HG03196 (cell line): ENCODE measurements around the gene ATP6V0B.

Experiments used
- ATAC-seq: cut with Tn5 transposase; IDR thresholded peaks from one replicate; pipeline ENCODE4 v1.9.1; 2021; ENCODE audit not compliant: unreplicated experiment

Gene ATP6V0B

DNA sequence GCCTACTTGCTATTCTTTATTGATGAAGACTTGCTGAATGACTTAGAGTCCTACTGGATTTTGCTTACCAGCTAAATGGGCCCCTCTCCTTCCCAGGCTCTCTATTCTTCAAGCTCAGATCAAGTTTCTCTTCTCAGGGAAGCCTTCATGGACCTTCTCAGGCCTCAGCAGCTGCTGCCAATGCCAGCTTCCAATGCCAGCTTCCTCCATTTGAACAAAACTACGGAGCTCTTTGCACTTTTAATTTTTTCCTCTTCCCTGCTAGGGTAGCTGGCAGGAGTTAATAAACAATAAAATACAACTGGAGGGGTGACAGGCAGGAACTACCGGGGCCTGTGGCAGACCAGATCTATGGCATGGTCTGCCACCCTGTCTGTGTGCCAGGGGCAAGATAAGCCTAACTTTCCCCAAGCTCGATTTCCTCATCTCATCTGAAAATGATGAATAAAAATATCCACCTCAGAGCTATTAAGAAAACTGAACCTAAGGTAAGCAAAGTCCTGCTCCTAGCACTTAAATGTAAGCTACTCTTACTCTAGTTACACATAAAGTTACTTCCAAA lies 29.0 kb upstream of the ATP6V0B start:
- no peak for ATAC-seq

DNA sequence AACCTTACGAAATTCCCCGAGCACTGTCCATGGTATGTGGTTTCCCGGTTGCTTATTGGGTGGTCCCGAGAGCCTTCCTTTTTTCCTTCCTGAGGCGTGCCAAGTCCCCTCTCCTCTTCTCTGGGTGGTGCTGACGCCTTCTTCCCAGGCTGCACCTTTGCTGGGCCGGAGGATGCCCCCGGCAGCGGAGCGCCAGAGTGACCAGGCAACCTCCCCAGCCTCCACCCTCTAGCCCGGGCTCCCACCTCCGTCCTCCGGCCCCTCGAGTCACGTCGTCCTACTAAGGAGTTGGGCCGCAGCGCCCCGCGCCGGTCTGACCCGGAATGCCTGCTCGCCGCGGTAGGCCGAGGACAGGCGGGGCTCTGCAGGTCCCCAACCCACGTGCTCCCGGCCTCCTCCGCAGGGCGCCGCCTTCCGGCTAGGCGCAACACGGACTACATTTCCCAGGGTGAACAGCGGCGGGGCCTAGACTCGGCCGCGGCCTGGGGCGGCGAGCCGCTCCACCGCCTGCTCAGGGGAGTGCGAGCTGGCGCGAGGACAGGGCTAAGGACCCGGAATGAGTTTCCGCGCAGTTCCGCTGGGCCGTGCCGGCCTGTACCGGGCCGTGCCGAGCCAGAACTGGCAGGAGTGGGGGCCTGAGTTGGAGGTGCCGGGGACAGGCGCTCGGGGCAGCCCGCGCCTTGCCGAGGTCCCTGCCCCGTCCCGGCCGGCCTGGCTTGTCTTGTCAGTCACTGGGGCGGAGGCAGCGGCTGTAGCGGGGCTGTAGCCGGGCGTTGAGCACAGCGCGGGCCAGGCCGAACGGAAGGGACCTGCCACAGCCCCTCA lies 28.3 kb upstream of the ATP6V0B start, which contains the start of gene IPO13:
IPO13 (plus strand) TSS at position 715 of the 825 bp plus-strand sequence. CDS start 651 bp downstream, outside the sequence.
- ATAC-seq, result peak; percentile 89

DNA sequence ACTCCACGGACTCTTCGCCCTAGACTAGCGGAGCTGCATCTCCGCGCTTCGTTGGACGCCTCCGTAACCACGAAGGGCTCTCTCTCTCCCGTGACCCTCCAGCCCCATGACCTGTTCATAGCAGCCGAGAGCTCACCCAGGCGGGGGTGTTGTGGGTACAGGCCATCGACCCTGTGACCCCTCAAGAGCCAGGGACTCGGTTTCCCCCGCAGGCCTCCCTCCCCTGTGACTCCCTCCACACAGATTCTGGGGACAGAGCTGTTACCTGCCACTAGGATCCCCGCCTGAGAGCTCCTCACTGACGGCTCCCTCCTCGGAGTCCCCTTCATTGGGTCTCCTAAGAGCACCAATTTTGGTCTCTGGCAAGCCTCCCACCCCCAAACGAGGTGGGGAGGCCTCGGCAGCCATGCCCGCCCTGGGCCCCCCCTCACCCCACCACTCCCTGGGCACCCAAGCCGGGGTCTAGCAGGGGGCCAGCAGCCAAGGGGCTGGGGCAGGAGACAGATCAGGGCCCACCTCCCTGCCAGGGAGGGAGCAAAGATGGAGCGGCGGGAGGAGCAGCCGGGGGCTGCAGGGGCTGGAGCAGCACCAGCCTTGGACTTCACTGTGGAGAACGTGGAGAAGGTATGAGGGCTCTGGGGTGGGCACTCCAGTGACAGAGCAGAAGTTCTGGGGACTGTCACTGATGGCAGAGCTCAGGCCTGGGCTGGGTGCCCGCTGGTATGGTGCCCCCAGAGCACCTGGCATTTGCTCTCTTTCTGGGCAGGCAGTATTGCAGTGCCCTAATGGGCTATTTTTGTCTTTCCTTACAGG lies 27.5 kb upstream of the ATP6V0B start:
- ATAC-seq, result peak; percentile 3

DNA sequence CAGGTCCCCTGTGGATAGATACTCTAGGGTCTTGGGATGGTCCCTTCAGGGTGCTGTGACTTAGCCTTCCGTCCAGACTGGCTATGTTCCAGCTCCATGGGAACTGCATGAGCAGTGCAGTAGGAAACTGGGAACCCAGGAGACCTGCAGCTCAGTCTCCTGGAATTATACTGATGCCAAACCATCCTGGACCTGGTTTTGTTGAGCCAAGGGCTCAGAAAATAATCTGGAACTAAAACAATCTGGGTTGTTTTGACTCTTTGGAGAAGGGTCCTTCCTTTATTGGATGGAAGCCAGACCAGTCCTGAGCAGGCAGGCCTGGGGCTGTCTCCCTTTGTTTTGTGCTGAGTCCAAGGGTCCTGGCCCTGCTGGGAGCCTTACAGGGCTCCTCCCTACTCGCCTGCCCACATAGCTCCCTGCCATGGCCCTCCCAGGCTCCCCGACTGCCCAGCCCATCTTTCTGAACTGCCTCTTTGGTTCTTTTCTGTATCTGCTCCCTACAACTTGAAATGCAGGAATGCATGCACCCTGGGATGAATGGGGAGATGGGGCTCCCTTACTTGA lies 26.8 kb upstream of the ATP6V0B start:
- no peak for ATAC-seq

DNA sequence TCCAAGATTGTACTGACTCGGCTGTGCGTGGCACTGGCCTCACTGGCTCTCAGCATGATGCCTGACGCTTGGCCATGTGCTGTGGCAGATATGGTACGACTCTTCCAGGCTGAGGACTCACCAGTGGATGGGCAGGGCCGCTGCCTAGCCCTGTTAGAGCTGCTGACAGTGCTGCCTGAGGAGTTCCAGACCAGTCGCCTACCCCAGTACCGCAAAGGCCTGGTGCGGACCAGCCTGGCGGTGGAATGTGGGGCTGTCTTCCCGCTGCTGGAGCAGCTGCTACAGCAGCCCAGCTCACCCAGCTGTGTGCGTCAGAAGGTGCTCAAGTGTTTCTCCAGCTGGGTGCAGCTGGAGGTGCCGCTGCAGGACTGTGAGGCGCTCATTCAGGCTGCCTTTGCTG lies 25.1 kb upstream of the ATP6V0B start:
- no peak for ATAC-seq

DNA sequence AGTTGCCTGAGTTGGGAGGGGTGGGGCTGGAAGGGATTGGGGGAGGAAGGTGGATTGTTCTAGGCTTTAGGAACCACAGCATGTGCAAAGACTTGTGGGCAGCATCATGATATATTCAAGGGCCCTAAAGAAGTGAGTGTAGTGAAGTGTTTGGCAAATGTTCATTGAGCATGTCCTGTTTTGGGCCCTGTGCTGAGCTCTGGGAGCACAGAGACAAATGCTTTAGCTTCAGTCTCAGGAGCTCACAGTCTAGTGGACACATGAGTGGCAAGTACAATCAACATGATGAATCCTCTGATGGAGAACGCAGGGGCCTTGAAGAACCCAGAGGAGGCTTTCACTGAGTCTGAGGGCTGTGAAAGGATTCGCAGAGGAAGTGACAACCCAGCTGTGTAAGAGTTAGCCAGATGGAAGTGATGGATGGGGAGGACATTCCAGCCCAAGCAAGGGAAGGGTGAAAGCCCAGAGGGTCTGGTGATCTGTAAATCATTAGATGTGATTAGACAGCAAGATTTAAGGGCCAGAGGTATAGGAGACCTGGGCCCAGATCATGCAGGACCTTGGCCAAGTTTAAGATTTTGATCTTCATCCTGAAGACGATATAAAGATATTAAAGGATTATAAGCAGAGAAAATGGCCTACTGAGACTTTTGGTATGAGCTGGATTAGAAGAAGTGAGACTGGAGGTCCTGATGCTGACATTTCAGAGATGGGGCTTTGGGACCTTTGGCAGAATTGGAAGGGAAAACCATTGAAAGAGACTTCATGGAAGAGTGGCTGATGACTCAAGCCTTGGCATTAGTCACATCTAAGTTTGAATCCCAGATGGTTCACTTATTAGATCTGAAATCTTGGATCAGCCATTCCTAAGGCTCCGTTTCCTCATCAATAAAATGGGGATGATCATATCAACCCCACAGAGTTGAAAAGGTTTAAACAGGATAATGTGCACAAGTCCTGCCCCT lies 23.5 kb upstream of the ATP6V0B start:
- no peak for ATAC-seq

DNA sequence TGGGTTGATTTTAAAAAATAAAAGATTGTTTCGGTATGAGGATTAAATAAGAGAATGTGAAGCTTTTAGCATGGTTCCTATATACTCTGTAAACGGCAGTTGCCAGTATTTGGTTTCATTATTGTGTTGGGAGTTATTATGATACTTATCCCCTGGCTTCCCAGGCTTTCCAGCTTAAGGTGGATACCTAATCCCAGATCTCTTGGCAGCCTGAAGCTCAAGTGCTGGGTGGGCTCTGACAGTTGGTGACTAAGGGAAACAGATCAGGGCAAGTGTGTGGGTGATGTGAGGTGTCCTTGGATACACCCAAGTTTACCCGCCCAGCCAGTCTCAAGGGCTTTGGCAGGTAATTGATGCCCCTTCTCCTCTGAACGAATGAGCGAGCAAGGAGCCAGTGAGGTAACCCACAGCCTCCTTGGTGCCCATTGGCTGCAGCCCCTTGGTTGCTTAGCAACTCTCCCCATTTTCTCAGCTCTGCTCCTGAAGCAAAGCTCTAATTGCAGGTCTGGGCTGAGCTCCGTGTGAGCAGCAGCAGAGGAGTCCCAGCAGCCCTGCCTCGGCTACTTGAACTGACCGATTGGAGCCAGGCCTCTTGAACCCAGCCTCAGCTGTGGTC lies 21.9 kb upstream of the ATP6V0B start:
- ATAC-seq, result no peak

DNA sequence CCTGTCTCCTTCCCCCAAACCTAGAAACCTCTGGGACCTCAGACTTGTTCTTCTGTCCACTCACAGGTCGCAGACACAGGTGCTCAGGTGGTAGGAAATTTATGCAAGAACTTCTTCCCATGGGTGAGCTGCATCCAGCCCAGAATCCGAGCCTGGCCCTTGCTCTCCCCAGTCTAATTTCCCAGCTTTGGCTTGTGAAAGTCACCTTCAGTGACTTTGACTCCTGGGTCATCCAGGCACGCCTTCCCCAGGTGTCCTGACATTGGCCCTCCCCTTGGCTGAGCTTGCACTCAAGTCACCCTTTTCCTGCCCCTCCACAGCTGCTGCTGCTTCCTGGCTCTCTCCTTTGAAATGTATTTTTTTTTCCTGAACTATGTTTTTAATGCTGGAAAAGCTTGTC lies 21.4 kb upstream of the ATP6V0B start:
- ATAC-seq, result no peak

DNA sequence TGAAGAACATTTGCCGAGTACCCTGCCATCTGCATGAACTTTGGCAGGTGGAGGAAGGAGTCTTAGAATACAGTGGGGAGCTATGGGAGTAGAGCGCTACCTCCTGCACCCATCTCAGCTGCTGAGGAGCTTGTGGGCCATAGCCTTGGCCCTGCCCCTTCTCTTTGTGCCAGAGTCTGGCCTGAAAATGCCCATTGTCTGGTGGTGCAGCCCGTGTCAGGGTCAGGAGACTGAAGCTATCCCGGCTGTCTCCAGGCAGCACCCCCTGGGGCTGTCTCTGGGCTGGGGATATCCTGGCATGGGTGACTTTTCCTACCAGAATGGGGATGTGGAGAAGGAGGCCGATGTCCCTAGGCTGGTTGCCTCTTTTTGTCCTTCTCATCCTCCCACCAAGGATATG lies 20.7 kb upstream of the ATP6V0B start:
- no peak for ATAC-seq

DNA sequence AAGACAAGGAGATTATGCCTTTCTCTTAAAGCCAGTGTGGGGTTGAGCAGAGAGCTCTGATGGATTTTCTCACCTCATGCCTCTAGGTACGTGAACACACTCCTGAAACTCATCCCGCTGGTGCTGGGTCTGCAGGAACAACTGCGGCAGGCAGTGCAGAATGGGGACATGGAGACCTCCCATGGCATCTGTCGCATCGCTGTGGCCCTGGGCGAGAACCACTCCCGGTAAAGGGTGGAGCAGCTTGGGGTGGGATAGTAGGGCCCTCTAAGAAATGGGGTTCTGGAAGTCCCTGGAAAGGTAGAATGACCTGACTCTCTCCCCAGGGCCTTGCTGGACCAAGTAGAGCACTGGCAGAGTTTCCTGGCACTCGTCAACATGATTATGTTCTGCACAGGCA lies 18.5 kb upstream of the ATP6V0B start:
- ATAC-seq, result no peak

DNA sequence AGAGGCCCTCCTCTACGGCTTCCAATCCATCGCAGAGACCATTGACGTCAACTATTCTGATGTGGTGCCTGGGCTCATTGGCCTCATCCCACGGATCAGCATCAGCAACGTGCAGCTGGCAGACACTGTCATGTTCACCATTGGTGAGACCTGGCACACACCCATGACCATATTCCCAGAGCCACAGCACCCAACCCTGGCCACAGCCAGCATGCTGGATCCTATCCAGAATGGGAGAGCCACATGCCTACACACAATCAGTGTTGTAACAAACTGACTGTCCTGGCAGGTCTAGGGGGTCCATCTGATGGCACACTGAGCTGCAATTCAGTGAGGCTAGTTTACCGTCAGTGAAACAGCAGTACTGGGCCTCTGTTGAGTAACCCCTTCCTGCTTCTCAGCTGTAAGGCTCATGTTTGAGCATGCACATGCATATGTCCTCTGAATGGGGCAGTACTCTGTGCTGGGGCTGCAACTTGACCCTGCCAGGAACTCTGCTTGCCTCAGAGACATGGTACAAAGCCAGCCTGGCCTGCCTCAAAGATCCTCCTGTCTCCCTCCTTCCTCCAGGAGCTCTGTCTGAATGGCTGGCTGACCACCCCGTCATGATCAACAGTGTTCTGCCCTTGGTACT lies 17.2 kb upstream of the ATP6V0B start:
- no peak for ATAC-seq

DNA sequence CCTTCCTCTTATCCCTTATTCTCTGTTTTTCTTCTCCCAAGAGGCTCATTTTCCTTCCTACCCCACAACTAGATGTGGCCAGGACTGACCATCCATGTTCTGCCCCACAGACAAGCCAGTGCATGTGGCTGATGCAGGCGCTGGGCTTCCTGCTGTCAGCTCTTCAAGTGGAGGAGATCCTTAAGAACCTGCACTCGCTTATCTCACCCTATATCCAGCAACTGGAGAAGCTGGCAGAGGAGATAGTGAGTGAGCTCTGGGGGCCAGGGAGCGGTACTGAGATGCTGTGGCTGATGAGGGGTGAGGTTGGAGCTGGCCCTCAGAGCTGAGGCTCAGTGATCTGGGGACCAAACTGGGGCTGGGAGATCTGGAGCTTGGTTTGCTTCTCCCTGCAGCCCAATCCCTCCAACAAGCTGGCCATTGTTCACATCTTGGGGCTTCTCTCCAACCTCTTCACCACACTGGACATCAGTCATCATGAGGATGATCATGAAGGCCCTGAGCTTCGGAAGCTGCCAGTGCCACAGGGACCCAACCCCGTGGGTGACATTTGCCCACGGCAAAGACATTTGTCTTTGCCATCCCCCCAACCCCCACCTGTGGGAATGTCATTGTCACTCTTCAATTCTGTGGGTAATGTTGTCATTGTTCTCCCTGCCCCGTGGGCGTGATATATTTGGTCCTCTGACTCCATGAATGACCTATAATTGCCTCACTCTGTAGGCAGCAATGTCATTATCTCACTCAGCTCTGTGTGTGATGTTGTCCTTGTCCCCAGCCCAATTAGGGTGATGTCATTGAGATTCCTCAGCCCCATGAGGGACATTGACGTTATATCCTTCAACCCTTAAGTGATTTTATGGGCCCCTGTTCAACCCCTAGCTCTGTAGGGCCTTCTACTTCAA lies 16.2 kb upstream of the ATP6V0B start:
- ATAC-seq, result no peak

DNA sequence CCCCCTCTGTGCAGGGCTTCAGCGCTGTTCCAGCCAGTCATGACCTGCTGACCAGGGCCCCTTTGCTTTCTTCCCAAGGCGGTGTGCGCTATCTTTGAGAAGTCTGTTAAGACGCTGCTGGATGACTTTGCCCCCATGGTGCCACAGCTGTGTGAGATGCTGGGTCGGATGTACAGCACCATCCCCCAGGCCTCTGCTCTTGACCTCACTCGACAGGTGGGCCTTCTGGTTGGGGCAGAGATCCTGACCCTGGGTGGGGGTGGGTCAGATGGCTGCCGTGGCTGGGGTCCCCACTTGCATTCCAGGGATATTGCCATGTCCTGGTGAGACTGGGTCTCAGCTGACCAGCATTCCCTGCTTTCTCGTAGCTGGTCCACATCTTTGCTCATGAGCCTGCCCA lies 14.0 kb upstream of the ATP6V0B start:
- no peak for ATAC-seq

DNA sequence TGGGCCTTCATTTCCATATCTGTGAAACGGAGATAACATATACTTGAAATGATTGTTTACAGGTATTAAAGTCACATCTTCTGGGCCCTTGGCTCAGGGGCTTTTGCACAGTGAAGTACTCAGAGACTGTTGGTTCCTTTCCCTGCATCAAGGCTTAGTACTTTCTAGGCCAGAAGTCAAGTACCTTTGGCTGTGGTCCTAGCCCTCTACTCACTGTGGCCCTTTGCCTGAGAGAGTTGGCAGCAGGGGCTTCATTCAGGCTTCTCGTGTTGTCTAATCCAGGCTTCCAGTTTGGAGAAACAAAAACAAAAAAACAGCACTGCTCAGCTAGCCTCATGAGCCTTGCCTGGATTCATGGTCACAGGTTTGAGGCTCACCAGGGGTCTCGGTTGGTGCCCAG lies 13.1 kb upstream of the ATP6V0B start:
- ATAC-seq, result no peak

DNA sequence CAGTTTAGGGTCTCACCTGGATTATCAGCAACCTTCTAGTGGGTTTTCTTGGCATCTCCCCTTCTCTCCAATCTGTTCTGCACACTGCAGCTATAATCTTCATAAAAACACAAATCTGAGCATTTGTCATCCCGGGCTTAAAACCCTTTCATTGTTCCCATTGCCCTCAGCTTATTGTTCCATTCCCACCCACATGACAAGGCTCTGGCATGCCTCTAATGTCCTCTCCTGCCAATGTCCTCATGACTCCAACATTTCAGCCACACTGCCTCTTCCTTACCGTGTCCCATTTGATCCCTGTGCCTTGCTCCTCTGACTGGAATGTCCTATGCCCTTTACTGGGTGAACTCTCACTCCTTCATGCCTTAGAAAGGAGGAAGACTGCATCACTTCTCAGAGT lies 12.4 kb upstream of the ATP6V0B start:
- no peak for ATAC-seq

DNA sequence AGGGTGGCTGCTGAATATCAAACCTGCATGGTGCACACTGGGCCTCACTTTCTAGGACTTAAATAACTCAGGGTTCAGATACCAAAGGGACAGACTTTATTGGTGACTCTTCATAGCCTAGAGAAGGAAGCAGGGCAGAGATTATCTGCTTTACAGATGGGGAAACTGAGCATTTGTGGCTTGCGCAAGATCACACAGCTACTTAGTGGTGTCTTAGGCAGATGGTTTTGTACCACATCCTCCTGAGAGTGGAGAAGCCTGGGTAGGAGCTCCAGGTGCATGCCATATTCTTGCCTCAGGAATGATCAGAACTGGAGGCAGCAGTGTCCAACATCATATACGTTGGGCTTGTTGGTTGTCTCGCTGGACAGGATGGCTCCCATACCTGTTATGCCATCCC lies 11.8 kb upstream of the ATP6V0B start:
- no peak for ATAC-seq

DNA sequence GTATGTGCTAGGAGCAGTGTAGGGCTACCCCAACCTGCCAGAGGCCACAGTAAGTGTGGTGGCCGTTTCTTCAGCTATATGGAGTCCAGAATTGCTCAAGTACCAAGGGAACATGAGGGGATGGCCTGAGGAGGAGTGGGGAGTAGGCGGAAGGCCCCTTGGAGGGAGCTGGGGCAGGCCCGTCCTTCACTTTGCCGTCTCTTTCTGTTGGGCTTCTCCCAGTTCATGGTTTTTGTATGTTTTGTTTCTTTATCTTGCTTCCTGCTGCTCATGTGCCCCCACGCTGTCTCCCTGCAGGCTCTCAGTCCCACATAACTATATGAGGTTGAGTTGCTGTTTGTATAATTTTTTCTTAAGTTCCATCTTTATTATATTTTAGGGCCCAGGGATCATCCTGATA lies 10.9 kb upstream of the ATP6V0B start:
- ATAC-seq, result no peak

DNA sequence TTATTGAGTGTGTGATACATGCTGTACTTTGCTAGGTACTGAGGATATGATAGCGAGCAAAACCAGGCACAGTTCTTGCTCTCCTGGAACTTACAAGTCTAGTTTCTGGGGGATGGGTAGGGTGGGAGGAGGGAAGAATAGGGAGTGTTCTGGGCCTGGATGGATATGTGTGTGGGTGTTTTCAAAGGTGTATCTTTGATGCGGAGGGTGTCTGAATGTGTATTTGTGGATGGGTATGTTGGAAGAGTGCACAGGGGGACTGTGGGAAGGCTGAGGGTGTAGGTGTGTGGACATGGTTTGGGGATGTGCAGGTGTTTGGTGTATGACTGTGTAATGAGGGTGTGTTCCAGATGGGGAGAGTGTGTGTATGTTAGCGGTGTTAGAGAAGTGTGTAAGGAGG lies 9.4 kb upstream of the ATP6V0B start:
- ATAC-seq, result no peak
